Pancreas (tissue), 10 donors: ENCODE measurements around the gene APOBEC3B. TPM values are rescaled to one million over a fixed set of nuclear protein-coding genes. Genes with fewer than 3 reads are reported as not detected.

ENCODE experiments used
- ATAC-seq, 4 donors: fragments of 200-7000 bp; cut with Tn5 transposase; one replicate each; pipeline versions ENCODE4 v1.8.0 to v1.9.1; 2020; ENCODE audit warnings: mild to moderate bottlenecking in 4 of 4, moderate library complexity in 4 of 4
- DNase-seq, 6 donors: peaks; one replicate each; pipeline ENCODE4 v3.0.0-alpha.2; 2020
- FAIRE-seq: peaks from 2 replicates; lab custom pipeline; 2012; peaks lifted over from hg19 to GRCh38; lab: Jason Lieb, UNC
- H3K27ac ChIP-seq, 4 donors: fragments of 200-600 bp; sonication (generic); 1 replicate in 3 of 4; 2 replicates in 1 of 4; pipeline versions ENCODE4 v1.5.0 to v1.8.0; 2020
- H3K27me3 ChIP-seq, 4 donors: fragments of 200-600 bp; one replicate each; pipeline ENCODE4 v1.8.0; 2021
- H3K36me3 ChIP-seq, 3 donors: fragments of 200-600 bp; sonication (generic) in 1 of 3; one replicate each; pipeline versions ENCODE4 v1.5.0 to v1.8.0; 2020 to 2021
- H3K4me1 ChIP-seq, 3 donors: fragments of 200-600 bp; one replicate each; pipeline ENCODE4 v1.8.0; 2021
- H3K4me3 ChIP-seq, 4 donors: fragments of 200-600 bp; sonication (generic) in 2 of 4; one replicate each; pipeline versions ENCODE4 v1.5.0 to v1.8.0; 2020 to 2021
- H3K9me3 ChIP-seq, 4 donors: fragments of 200-600 bp; one replicate each; pipeline ENCODE4 v1.8.0; 2021
- WGBS, 2 donors: extraction: QIAGEN DNeasy Blood & Tissue Kit; methylation state at CpG; one replicate each; pipeline ENCODE4 v1.1.7; 2013; 5-methylcytosine and 5-hydroxymethylcytosine counted together
- intact Hi-C, 3 donors: fragments of 100-400 bp; cut with DNase I; formaldehyde crosslinking; loops; one replicate each; pipeline versions ENCODE4 v1.11.1 to v1.14.2; 2022
- polyA plus RNA-seq, 2 donors: library from polyadenylated mRNA; stranded (reverse); fragments of 200-250 nt; gene quantifications; one replicate each; pipeline ENCODE4 v1.2.3, GENCODE V29; 2013
- total RNA-seq, 6 donors: library from RNA; stranded (reverse); fragmentation: NEBNext Ultra II Directional in 4 of 6; extraction: Animal tissue kit (Norgen Biotek cat#: 25700) in 4 of 6; gene quantifications; one replicate each; pipeline versions ENCODE4 v1.2.1 to v1.2.4, GENCODE V29; 2021 to 2023
- TF ChIP-seq, protein P1 (sequence below), 4 donors: fragments of 200-600 bp; sonication (generic) in 3 of 4; IDR thresholded peaks; one replicate each; pipeline versions ENCODE4 v1.5.0 to v1.8.0; 2021; ENCODE audit warnings: antibody characterized with exemption in 4 of 4
- donor health status: healthy with polysubstance abuse.
- donor health status: DM: no; HTN: no; CAD: no; lungs with moderate emphysema.
- donor health status: DM: no; HTN: no; CAD: no.
- donor health status: control.
- donor health status: control.
- donor health status: Bipolar disorder and iron deficiency.
- donor health status: DM: yes; HTN: yes; CAD: no.
- donor health status: DM: no; HTN: no; CAD: no.
- donor health status: DM: no; HTN: no; CAD: no.
- donor health status: DM: yes; HTN: yes; CAD: no.

The APOBEC3B gene
- total and polyA plus RNA-seq, 8 donors = 0.60 to 10.2 (median 3.0) TPM

DNA sequence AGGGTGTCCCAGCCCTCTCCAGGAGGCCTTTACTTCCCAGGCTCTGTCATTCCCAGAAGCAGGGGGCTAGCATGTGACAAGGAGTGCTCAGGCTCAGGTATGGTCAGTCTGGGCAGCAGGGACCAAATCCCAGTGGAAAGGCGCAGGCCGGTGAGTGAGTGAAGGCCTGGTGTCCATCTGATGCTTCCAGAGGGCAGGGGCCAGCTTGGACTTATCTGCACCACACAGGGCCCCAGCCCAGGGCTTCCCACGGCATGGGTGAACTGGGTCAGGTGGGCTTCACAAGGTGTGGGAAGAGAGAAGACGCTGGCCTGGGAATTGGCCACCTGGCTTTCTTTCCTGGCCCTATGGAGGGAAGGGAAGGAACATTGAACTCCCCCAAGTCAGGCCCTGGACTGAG lies 45.1 kb upstream of the APOBEC3B start:
- no peak overlapping the region for H3K4me3 ChIP-seq
- no peaks in the 10 kb centered on the region for H3K9me3 ChIP-seq
- DNase-seq = no peak
- TF ChIP-seq, protein P1, sequence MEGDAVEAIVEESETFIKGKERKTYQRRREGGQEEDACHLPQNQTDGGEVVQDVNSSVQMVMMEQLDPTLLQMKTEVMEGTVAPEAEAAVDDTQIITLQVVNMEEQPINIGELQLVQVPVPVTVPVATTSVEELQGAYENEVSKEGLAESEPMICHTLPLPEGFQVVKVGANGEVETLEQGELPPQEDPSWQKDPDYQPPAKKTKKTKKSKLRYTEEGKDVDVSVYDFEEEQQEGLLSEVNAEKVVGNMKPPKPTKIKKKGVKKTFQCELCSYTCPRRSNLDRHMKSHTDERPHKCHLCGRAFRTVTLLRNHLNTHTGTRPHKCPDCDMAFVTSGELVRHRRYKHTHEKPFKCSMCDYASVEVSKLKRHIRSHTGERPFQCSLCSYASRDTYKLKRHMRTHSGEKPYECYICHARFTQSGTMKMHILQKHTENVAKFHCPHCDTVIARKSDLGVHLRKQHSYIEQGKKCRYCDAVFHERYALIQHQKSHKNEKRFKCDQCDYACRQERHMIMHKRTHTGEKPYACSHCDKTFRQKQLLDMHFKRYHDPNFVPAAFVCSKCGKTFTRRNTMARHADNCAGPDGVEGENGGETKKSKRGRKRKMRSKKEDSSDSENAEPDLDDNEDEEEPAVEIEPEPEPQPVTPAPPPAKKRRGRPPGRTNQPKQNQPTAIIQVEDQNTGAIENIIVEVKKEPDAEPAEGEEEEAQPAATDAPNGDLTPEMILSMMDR (IDR thresholded peaks at IDR 0.05) = no peak
- no peaks in the 10 kb centered on the region for H3K36me3 ChIP-seq
- WGBS, 2 donors = 77 to 87% methylated on average over 4 of the region's 4 CpGs
- FAIRE-seq = no peak
- no peaks in the 10 kb centered on the region for H3K27me3 ChIP-seq
- ATAC-seq = no peak
- H3K27ac ChIP-seq = no peak overlapping the region
- peaks cover 0 to 4% (median 0%) of the 10 kb centered on the region in 3 donors for H3K4me1 ChIP-seq
- intact Hi-C loops = no loop called here

DNA sequence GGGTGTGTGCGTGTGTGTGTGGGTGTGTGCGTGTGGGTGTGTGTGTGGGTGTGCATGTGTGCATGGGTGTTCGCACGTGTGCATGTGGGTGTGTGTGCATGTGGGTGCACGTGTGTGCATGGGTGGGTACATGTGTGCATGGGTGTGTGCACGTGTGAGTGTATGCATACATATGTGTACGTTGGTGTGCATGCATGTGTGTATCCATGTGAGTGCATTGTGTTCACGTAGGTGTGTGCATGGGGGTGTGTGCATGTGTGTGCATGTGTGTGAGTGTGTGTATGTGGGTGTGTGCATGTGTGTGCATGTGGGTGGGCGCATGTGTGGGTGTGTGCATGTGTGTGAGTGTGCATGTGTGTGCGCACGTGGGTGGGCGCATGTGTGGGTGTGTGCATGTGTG lies 44.6 kb upstream of the APOBEC3B start:
- Histone ChIP-seq H3K4me3 (no peak overlapping the region), H3K27ac (no peak overlapping the region), H3K36me3 (no peaks in the 10 kb centered on the region), H3K4me1 (peaks cover 0 to 4% (median 0%) of the 10 kb centered on the region in 3 donors), H3K27me3 (no peaks in the 10 kb centered on the region), H3K9me3 (no peaks in the 10 kb centered on the region)
- ATAC-seq (no peak), FAIRE-seq (no peak), DNase-seq (no peak)
- intact Hi-C loops = no loop called here
- WGBS, 2 donors = 83 to 87% methylated on average over 12 of the region's 12 CpGs
- TF ChIP-seq, protein P1 (IDR thresholded peaks at IDR 0.05) = no peak

DNA sequence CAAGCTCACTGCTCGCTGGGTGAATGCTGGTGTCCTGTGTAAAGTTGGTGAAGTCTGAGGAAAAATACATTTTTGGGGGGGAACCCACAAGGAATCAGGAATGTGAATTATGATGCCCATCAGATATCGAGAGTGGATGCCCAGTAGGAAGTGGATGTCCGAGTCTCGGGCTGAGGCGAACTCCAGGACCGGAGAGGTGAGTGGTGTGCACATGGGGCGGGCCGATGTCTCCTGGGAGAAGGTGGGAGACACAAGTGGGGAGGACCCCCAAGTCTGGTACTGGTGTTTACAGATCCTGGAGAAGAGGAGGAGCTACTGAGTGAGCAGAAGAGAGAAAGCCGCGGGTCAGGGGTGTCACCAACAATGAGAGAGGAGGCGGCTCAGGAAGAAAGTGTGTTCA lies 43.9 kb upstream of the APOBEC3B start:
- H3K36me3 ChIP-seq = no peaks in the 10 kb centered on the region
- WGBS, 2 donors = 89 to 91% methylated on average over 11 of the region's 11 CpGs
- H3K4me3 ChIP-seq = no peak overlapping the region
- no peaks in the 10 kb centered on the region for H3K9me3 ChIP-seq
- peaks cover 0 to 4% (median 0%) of the 10 kb centered on the region in 3 donors for H3K4me1 ChIP-seq
- H3K27ac ChIP-seq = no peak overlapping the region
- no peaks in the 10 kb centered on the region for H3K27me3 ChIP-seq
- ATAC-seq (no peak), FAIRE-seq (no peak), DNase-seq (no peak)
- intact Hi-C loops = no loop called here
- TF ChIP-seq, protein P1 (IDR thresholded peaks at IDR 0.05) = no peak

DNA sequence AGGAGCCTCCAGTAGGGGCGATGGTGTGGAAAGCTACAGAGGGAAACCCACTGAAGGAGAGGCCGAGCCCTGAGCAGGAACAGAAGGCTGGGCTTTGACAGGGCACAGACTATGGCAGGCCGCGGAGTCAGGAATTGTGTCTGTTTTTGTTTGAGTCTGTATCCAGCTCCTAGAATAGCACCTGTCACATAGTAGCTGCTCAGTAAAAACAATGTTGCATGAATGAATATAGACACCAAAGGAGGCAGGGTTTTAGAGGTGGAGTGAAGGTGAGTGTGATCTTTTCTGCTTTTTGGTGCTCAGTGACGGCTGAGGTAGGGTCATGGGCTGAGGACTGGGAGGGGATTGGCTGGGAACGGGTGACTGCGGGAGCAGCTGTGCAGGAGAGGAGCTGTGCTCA lies 43.2 kb upstream of the APOBEC3B start:
- no peak for FAIRE-seq
- DNase-seq = no peak
- Histone ChIP-seq H3K27ac (no peak overlapping the region), H3K9me3 (no peaks in the 10 kb centered on the region), H3K36me3 (no peaks in the 10 kb centered on the region), H3K27me3 (no peaks in the 10 kb centered on the region), H3K4me3 (no peak overlapping the region), H3K4me1 (peaks cover 0 to 4% (median 0%) of the 10 kb centered on the region in 3 donors)
- TF ChIP-seq, protein P1 (IDR thresholded peaks at IDR 0.05) = no peak
- 86 to 93% methylated on average over 7 of the region's 7 CpGs for WGBS, 2 donors
- intact Hi-C loops = no loop called here
- ATAC-seq = no peak

DNA sequence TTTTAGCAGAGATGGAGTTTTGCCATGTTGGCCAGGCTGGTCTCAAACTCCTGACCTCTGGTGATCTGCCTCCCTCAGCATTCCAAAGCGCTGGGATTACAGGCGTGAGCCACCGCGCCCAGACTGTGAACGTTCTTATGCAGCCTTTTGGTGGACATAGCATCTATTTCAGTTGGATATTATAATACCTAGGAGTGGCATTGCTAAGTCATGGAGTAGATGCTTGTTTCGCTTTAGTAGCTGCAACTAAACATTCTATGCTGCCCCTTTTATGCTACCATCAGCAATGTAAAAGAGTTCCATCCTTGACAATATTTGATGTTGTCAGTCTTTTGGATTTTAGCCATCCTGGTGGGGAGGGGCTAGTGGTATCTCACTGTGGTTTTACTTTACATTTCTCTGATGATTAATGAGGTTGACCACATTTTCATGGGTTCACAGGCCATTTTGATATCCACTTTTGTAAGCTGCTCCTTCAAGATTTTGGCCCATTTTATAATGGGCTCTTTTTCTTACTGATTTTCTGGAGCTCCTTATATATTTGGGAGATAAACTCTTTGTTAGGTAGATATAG lies 41.2 kb upstream of the APOBEC3B start:
- H3K4me1 ChIP-seq = no peaks in the 10 kb centered on the region
- intact Hi-C loops = no loop called here
- H3K4me3 ChIP-seq = no peak overlapping the region
- no peaks in the 10 kb centered on the region for H3K27me3 ChIP-seq
- ATAC-seq = no peak
- no peaks in the 10 kb centered on the region for H3K36me3 ChIP-seq
- TF ChIP-seq, protein P1 (IDR thresholded peaks at IDR 0.05) = no peak
- FAIRE-seq = no peak
- H3K9me3 ChIP-seq = no peaks in the 10 kb centered on the region
- DNase-seq = no peak
- no peak overlapping the region for H3K27ac ChIP-seq
- WGBS, 2 donors = 81 to 90% methylated on average over 6 of the region's 6 CpGs
